ENCODE data around the gene TBC1D8. TPM values are rescaled to one million over a fixed set of nuclear protein-coding genes. Genes with fewer than 3 reads are reported as not detected.

Gene TBC1D8
- total RNA-seq, 1 experiment from 2014 or later: 27.8 TPM

DNA sequence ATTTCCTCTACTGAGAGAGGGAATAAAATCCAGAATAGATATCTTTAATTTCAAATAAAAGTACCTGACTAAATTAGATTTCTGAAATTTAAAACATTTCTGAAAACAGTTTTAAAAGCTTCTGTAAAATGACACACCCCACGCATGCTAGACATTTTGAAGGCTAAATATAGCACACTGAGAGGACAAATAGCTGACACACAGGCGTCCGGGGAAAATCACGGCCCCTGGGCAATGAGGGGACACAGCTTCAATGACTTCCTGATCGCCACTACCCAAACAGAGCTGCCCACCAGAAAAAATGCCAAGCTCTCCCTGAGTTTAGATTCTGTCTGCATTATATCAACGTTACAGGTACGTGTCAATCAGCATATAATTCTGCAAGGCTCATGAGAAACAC lies 10.9 kb downstream of the TBC1D8 start:
- no peak for DNase-seq (ENCODE audit: extremely low read depth, low read depth)

DNA sequence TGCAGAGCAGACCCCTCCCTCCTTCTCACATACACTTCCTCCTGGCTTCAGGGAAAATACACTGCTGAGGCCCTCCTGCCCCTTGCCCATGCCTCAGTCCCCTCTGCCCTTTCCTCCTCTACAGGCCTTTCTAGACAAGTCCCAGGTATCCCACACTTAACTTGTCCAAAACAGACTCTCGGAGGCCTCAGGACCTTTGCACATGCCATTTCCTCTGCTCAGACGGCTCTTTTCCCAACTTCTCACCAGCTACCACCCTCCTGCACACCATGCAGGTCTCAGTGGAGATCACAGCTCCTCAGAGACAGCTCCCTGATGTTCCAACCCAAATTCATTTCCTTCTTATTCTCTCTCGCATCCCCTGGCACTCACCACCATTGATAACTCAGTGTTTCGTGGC lies 11.7 kb downstream of the TBC1D8 start:
- DNase-seq (ENCODE audit: extremely low read depth, low read depth): no peak

DNA sequence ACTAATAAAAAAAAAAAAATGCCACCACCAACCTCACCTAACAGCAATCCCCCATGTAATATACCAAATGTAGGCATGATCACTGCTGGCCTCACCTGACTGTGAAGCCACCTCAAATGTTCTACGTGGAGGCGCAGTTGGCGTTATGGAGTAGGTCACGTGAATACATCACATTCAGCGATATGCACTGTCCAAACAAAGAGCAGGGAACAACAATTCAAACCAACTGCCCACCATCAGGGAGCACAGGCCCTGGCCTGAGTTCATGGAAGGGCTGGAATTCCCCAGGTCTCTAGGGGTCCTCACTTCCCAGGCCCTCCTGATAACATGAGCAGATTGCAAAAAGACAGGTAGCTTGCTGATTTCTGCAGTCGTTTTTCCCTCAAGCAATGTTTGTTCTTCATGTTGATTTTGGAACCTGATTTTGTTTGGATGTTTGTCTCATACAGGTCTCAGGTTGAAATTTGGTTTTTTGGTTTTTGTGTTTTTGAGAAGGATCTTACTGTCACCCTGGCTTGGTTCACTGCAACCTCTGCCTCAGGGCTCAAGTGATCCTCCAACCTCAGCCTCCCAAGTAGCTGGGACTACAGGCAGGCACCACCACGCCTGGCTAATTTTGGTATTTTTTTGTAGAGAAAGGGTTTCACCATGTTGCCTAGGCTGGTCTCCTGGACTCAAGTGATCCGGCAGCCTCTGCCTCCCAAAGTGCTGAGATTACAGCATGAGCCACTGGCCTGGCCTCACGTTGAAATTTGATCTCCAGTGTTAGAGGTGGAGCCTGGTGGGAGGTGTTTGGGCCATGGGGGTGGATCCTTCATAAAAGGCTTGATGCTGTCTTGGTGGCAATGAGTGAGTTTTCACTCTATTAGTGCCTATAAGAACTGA lies 15.5 kb downstream of the TBC1D8 start:
- DNase-seq (ENCODE audit: extremely low read depth, low read depth): no peak

DNA sequence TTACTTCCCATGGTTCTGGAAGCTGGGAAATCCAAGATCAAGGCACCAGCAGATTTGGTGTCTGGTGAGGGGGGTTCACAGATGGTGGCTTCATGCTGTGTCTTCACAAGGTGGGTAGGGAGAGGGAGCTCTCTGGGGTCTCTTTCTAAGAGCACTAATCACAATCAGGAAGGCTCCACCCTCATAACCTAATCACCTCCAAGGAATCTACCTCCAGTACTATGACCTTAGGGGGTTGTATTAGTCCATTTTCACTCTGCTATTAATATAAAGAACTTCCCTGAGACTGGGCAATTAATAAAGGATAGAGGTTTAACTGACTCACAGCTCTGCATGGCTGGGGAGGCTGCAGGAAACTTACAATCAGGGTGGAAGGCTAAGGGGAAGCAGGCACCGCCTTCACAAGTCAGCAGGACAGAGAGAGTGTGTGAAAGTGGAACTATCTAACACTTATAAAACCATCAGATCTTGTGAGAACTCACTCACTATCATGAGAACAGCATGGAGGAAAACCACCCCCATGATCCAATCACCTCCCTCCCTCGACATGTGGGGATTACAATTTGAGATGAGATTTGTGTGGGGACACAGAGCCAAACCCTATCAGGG lies 17.6 kb downstream of the TBC1D8 start:
- no peak for DNase-seq (ENCODE audit: extremely low read depth, low read depth)

DNA sequence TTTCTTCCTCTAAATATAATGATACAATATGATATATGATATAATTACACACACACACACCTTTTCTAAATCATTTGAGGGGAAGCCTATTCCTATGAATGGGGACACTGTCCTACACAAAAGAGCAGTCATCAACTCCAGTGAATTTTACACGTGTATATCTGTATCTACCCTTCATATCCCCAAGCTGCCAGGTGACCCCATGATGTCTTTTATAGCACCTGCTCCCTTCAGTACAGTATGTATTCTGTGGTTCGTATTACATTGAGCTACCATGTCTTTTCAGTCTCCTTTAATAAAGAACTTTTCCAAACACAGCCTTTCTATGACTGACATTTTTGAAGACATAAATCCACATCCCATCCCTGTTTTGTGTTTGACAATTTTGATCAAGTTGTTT lies 19.0 kb downstream of the TBC1D8 start:
- no peak for DNase-seq (ENCODE audit: extremely low read depth, low read depth)

DNA sequence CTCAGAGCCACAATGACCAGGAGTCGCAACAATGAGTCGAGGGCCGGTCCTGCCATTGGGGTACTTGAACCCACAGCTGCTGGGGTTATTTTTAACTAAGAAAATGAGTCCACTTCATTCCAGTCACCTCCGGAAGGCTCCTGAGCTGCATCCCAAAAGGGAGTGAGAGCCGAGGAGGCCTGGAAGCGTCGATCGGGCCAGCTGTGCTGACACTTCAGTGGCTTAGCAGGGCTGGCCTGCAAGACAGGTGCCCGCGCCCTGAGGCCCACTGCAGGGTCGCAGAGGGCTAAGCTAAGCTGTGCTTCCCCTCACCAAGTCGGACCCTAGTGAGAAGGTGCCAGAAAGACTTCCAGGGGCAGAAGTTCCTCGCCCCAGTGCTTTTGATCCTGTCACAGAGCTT lies 21.1 kb downstream of the TBC1D8 start:
- no peak for DNase-seq (ENCODE audit: extremely low read depth, low read depth)

DNA sequence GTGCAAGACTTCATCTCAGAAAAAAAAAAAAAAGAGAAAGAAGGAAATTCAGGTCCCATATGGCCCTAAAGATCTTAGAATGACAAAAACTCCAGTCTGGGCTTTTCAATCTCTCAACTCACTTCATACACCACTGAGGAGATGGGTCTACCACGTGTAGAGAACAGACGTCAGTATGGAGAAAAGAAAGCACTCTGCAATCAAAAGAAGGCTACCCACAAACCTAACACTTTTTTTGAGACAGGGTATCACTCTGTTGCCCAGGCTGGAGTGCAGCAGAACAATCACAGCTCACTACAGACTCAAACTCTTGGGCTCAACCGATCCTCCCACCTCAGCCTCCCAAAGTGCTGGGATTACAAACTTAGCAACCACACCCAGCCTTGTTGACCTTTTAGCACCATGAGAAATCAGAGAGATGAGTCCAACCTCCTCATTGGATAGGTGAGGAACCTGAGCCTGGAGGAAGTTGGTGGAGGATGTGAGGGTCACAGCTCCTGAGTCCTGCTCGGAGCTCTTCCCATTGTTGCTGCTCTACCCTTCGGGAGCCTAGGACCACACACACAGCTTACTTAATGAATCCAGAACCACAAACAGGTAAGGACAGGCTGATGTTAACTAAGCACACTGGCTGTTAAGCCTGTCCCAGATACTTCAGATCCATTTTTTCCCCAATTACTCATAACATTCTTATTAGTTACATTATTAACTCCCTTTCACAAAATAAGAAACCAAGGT lies 23.7 kb downstream of the TBC1D8 start:
- DNase-seq (ENCODE audit: extremely low read depth, low read depth): no peak

DNA sequence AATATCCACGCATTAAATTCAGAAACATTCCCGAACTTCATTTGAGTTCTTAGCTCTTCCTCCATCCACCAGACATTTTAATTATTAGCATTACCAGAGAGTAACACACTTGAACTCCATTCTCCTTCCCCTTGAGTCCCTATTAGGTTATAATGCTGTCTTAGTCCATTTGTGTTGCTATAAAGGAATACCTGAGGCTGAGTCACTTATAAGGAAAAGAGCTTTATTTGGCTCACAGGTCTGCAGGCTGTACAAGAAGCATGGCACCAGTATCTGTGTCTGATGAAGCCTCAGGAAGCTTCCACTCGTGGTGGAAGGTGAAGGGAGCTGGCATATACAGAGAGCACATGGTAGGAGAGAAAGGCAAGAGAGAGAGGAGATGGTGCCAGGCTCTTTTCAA lies 25.4 kb downstream of the TBC1D8 start:
- no peak for DNase-seq (ENCODE audit: extremely low read depth, low read depth)

DNA sequence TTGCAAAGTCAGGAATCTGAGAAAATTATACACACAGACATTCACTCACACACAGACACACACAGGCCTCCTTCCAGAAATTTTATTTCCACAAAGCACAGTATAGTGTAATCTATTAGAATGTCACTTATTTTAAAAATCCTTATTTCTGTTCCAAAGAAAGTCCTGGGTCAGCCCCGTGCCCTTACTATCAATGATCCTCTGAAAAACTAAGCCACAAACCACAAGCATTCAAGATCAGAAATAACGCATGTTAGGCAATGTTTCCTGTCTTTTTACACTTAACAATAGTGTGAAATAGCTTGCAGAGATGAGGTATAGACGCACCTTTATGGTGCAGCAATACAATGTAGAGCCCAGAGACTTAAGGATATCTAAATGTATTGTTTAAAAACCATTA lies 25.8 kb downstream of the TBC1D8 start:
- DNase-seq (ENCODE audit: extremely low read depth, low read depth): no peak

DNA sequence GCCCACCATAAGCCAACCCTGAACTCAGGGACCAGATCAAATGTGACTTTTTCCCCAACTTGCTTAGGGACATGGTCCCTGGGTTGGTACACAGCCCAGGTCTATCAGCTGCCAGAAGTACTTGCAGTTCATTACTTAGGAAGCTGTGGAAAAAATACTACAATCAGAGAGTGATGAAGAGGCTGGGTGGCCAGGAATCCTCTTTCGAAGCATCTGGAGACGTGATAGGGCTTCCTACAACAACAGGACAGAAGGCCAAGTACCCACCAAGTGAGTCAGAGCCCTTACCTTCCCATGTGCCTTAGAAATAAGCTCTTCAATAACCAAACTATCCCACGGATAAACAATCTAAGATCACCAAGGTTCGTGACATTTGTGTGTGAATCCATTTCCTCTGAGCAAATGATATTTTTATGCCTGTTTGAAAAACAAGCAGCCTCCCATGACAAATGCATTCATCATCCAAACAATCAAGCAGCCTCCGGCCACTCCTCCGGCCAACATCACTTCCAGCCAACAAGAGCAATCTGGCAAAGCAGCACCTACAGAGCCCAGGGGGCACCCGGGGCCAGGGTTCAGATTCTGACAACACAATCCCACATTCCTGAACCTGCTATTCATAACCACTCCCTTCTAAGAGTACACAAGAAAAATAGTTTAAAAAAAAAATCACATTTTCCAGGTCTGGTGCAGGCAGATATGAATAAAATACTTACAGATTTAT lies 26.4 kb downstream of the TBC1D8 start:
- peak; percentile 98 for DNase-seq (ENCODE audit: extremely low read depth, low read depth)

DNA sequence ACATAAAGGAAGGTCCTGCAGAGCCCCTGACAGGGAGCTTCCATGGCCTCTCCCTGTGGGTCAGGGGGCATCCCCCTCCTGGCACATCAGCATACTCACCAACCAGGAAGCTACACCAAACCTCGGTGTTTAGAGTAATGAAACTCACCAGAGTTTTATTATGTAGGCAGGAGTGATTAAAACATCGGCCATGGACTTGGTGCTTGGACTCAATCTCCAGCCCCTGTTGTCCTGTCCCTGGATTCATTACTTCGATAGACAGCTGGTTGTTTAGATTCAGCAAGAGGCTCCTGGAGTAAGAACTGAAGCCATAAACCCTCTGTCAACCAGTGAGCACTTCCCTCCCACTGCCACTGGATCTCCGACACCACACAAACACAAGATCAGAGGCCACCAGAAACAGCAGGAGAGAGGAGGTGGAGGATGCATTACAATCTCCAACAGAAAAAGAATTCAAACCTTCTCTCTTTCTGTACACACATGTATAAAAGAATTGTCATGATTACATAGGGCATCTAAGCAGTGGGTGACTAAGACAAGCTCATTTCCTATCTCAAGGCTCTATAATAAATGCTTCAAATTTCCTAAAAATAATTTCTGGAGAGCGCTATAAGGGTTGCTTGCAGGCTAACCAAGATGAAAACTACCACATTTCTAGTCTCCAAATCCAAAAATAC lies 27.2 kb downstream of the TBC1D8 start:
- DNase-seq (ENCODE audit: extremely low read depth, low read depth): peak; percentile 54

DNA sequence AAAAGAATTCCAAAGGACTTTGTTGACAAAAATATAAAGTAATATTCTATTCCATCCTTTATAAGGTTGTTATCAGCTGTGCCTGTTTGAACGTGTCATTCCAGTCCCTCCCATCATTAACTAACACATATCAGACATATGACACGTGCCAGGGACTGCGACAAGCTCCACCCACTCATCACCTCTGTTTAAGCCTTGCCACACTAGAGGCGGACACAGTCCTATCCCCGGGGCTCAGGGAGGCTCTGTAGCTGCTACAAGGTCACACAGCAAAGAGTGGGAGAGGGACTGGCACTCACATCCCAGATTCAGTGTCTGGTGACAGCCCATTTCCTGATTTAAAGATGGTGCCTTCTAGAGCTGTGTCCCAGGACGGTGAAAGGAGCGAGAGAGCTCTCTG lies 30.0 kb downstream of the TBC1D8 start:
- no peak for DNase-seq (ENCODE audit: extremely low read depth, low read depth)

DNA sequence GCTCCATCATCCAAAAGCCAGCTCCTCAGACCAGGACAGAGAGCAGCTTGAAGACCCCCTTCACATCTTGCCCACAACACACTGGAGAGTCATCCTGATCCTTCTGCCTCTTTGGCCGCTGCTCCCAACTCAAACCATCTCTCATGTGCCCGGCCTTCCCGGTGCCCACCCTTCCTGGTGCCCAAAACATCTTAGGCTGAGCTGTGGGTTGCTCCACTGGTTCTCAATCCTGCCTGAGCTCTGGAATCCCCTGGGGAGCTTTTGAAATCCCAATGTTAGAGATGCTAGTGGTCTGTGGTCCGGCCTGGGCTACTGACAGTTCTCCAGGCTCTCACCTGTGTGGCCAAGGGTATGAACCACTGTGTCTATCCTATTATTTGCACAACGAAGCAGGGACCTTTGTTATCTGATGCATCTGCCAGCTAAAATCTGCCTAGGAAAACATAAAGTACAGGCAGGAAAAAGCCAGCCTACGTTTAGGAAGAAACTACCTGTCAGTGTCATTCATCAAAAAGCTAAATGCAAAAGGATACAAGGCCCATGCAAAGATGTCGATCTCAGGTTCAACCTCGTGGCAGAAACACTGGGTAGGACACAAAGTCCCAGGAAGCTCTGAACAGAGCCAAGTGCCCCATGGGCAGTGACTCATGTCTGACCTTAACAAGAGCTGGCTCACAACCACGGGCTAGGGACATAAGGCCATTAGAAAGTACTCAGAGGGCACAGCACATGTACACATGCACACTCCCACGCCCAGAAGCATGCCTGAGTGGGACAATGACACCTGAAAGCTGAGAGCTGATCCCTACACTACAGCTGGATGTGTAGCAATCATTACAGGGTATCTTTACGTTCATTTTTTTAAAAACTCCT lies 30.8 kb downstream of the TBC1D8 start:
- peak; percentile 93 for DNase-seq (ENCODE audit: extremely low read depth, low read depth)

DNA sequence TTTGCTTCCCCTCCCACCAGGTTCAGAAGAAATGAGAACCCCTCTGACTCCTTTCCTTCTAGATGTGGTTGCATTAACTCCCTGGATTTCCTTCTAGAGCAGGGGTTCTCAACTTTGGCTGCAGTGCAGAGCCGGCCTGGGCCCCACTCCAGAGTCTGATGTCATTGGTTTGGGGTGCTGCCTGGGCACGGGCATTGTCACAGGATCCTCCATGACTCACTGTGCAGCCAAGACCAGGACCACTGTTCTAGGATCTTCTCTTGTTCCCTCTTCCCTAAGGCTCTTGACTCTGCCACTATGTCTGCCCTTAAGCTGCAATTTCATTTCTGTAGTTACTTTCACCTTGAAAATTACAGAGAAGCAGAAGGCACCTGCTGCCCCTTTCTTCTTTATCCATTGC lies 31.8 kb downstream of the TBC1D8 start:
- no peak for DNase-seq (ENCODE audit: extremely low read depth, low read depth)

DNA sequence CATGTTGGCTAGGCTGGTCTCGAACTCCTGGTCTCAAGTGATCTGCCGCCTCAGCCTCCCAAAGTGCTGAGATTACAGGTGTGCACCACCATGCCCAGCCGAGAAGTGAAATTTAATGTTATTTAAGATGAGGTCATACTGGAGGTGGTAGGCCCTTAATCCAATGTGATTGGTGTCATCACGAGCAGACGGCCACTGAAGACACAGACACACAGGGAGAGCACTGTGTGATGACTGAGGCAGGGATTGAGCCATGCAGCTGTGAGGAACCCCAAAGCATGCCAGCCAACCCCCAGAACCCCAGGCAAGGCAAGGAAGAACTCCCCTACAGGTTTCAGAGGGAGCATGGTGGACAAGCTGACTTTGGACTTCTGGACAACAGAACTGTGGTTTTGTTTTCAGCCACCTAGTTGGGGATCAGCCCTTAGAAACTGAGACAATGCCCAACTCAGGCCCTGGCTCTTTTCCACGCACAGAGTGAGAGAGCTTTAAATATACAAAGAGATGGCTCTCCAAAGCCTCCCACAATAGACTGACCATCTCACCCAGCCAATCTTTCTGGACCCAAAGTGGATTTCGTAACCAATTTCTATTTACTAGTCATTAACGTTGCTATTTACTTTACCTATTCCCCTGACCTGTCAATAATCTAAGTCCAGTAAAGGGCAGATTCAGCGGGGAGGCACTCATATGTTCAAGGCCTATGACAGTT lies 34.2 kb downstream of the TBC1D8 start:
- no peak for DNase-seq (ENCODE audit: extremely low read depth, low read depth)

DNA sequence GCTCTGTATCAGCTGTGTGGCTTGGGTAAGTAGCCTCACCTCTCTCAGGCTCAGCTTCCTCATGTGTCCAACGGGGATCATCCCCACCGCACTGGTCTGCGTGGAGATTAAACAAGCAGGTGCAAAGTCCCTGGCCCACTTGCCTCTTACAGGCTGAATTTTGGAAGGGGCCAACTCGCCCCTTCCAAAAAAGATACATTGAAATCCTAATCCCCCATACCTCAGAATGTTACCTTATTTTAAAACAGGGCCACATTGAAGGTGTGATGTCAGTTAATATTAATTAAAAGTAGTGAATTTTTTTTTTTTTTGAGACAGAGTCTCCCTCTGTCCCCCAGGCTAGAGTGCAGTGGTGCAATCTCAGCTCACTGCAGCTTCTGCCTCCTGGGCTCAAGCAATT lies 34.8 kb downstream of the TBC1D8 start:
- no peak for DNase-seq (ENCODE audit: extremely low read depth, low read depth)

DNA sequence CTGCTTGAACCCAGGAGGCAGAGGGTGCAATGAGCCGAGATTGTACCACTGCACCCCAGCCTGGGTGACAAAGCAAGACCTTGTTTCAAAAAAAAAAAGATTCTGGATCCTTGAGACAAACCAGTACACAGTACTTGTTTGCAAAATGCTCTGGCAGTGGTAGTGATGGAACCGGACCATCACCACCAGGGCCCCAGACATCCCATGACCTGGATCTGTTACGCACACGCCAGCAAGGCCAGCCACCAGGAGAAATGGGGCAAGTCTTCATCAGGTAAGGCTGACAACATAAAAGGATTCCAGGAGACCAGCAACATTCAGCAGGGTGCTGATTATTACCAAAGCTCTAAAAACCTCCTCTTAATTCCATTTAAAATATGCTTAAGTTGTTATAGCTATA lies 35.5 kb downstream of the TBC1D8 start:
- no peak for DNase-seq (ENCODE audit: extremely low read depth, low read depth)

DNA sequence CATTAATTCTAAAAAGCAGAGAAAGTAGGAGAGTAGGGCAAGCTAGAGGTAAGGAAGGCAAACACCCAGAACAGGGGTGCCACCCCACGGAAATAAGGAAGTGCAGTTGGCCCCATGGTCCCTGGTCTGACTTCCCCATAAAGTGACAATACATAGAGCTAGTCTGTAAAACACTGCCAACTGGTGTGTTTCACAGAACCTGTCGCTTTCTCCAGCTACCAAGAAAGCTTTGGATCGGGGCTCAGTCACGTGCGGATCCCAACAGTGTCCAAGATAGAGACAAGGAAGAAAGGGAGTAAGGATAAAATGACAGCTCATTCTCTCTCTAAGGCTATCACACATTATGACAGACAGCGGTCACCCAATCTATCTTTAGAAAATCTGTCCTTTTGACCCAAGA lies 36.4 kb downstream of the TBC1D8 start:
- DNase-seq (ENCODE audit: extremely low read depth, low read depth): no peak

DNA sequence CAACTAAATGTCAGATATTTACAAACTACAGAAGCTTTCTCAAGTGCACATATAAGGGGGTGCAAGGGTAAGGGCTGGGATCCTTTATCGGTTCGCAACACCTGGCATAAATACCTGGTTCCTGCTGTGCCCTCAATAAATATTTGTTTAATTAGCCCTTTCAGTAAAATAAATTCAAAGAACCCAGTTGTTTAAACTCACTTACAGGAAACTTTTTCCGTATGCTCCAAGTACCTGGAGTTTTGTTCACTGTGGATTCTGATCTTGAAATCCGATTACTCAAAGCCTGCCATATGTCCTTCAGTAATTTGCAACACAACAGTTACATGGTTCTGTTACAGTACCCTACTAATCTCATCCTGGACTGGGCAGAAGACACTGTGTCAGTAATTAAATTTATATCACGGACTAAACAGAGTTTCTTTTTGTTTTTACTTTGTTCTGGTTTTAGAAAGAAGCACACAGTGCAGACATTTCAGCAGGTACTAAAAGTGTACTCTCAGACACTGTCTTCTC lies 36.9 kb downstream of the TBC1D8 start:
- DNase-seq (ENCODE audit: extremely low read depth, low read depth): no peak
